ENCODE measurements around the gene ARHGEF17.
A peak's percentile ranks its signal among the peaks of the same experiment; 100 is the strongest.

ARHGEF17 gene

DNA sequence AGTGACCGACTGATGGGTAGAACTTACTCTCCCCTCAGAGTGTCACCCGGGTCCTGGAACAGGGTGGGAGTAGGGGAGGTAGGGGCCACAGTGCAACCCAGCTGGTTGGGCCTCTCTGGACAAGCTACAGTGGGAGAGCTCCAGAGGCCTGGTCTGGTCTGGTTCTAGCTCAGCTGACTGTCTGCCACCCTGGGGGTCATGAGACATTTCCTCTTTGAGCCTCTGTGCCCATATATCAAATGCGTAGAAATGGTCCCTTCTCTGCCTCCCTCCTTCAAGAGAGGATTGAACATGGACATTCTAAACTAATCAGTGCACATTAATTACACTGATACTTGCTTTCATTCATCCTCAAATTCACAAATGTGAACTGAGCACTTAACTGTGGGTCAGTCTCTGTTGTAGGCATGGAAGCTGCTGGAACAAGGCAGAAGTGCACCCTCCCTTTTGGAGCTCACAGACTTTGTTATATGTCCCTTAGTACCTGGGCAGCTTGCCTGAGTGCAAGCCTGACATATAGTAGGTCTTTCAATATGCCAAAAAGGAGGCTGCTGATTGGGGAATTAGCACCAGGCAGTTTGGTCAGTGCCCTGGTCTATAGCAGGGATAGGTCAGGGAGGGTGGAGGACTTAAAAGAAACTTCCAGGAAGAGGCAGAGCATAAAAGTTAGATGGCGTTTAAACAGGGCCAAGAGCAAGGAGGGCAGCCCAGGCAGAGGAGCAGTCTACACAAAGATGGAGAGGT, 25.7 kb downstream of the ARHGEF17 start:
- Mint-ChIP-seq H3K36me3 (no peaks in the 10 kb centered on the region), H3K27ac (no peak overlapping the region), H3K4me3 (no peak overlapping the region), H3K27me3 (no peaks in the 10 kb centered on the region), H3K9me3 (no peaks in the 10 kb centered on the region), H3K4me1 (no peaks in the 10 kb centered on the region)
- DNase-seq (ENCODE audit: low spot score in 2 of 2) (no peak), ATAC-seq (ENCODE audit: low read depth) (no peak)

DNA sequence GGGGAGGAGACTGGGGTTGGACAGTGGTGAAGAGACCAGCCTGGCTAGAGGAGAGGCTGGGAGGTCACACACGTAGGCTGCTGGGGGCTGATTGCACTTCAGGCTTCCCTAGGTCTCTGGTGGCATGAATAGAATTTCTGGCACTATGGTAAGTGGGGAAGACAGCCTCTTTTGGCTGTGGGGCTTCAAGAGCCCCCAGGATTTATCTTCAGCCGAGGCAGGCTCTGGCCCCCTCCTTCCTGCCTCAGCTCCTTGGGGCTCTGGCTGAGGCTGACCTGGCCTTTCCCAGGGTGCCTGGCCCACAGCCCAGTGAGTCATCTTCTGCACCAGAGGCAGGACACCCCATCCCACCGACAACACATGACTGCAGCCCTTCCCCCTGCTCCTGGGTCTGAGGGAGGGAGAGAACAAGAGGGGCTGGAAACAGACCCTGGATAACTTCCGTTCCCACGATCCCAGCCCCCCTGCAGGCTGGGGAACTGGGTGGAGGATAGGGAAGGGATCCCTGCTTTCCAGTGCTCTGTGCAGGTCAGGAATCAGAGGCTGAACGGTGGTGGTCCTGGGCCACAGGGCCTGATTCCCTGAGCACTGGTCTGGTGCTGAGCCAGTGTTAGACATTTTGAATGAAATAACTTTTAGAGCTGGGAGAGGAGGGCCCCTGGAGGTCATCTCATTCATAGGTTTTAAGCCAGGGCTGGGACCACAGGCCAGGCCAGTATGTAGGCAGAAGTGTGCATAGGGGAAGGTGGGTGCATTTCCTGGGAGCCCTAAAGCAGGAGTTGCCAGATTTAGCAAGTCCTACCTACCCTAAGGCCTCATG, 26.5 kb downstream of the ARHGEF17 start:
- Mint-ChIP-seq H3K9me3 (no peaks in the 10 kb centered on the region), H3K27me3 (no peaks in the 10 kb centered on the region), H3K27ac (no peak overlapping the region), H3K4me3 (no peak overlapping the region), H3K36me3 (no peaks in the 10 kb centered on the region), H3K4me1 (no peaks in the 10 kb centered on the region)
- ATAC-seq (ENCODE audit: low read depth) (no peak), DNase-seq (ENCODE audit: low spot score in 2 of 2) (no peak)

DNA sequence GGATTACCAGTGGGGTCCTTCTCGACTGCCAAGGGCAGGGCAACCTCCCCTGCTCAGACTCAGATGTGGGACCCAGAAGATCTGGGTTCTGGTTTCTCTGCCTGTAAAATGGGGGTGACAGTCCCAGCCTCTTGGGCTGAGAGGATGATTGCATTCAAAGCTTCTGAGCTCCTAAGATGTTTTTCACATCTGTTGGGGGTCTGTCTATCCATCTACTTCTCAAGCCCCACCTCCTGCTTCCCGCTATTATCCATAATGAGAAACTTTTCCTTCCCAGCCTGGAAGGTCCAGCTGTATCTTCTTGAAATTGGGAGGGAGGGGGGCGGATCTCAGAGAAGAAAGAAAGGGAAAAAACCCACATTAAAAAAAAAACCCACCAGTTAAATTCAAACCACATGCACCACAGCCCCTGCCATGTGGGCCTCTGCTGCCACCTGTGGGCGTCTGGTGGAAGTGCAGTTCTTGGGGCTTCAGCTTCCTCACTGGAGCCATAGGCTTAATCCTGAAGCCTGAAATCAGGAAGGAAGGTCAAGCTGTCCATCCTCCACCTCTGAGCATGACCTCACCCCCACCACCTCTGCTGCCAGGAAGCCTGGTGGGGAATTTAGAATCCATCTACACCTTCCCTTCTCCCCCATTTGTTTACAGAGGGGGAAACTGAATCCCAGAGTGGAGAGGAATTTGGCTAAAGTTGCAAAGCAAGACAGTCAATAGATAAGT, 27.3 kb downstream of the ARHGEF17 start:
- H3K4me1 Mint-ChIP-seq = no peaks in the 10 kb centered on the region
- H3K9me3 Mint-ChIP-seq = no peaks in the 10 kb centered on the region
- no peaks in the 10 kb centered on the region for H3K36me3 Mint-ChIP-seq
- no peak overlapping the region for H3K4me3 Mint-ChIP-seq
- H3K27ac Mint-ChIP-seq = no peak overlapping the region
- ATAC-seq (ENCODE audit: low read depth) = peak; percentile 81
- no peaks in the 10 kb centered on the region for H3K27me3 Mint-ChIP-seq
- DNase-seq (ENCODE audit: low spot score in 2 of 2) = peak; percentile 81 to 82

DNA sequence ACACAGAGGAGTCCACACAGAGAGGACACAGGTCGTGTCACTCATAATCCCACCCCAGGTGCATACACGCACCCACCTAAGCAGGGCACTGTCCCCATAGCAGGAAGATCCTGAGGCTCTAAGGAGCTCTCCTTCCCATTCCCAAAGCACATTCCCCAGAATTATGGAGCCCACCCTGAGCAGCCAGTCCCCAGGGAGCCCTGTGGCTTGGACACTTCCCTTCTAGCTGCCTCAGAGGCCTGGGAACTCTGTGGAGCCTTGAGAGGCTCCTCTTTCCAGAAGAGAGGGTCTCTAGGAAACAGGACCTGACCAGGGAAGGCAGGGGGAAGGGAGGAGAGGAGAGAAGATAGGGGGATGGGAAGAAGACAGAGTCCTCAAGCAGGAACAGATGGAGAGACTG, 29.8 kb downstream of the ARHGEF17 start:
- Mint-ChIP-seq H3K4me1 (no peaks in the 10 kb centered on the region), H3K4me3 (no peak overlapping the region), H3K9me3 (no peaks in the 10 kb centered on the region), H3K27me3 (no peaks in the 10 kb centered on the region), H3K27ac (no peak overlapping the region), H3K36me3 (no peaks in the 10 kb centered on the region)
- ATAC-seq (ENCODE audit: low read depth) (no peak), DNase-seq (ENCODE audit: low spot score in 2 of 2) (no peak)

DNA sequence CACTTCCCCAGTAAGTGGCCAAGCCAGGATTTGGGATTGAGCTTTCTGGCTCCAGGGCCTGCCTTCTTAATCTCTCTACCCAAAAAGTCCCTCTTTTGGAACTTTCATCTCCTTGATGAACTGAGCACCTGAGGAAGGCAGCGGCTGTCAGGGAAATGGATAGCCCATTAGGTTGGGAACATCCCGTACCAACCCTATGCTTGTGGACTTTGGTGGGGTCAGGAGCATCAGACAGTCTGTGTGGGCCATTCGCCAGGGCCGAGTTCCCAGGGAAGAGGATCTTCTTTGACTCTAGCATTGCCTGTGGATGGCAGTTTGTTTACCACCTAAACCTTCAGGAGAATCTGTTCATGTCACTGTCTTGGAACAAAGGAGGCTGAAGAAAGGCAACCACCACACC, 30.2 kb downstream of the ARHGEF17 start:
- DNase-seq (ENCODE audit: low spot score in 2 of 2) (no peak), ATAC-seq (ENCODE audit: low read depth) (no peak)
- H3K27me3 Mint-ChIP-seq = no peaks in the 10 kb centered on the region
- no peak overlapping the region for H3K27ac Mint-ChIP-seq
- H3K36me3 Mint-ChIP-seq = no peaks in the 10 kb centered on the region
- H3K9me3 Mint-ChIP-seq = no peaks in the 10 kb centered on the region
- no peak overlapping the region for H3K4me3 Mint-ChIP-seq
- no peaks in the 10 kb centered on the region for H3K4me1 Mint-ChIP-seq

DNA sequence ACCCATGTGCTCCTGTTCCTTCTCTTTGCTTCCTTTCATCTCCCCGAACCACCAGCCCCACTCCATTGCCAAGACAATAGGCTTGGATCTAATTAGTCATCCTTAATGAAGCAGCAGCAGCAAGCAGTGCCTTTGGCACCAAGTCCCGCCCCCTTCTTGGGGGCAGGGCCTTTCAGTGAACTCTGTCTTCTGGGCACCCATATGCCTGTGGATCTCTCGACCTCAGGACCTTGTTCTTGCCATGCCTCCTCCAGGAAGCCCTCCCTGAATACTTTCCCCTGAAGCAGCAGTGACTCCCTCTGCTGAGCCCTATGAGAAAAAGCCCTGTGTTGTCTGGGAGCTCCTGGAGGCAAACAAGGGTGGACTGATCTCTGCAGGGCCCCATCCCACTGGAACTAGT, 32.1 kb downstream of the ARHGEF17 start:
- no peak overlapping the region for H3K27ac Mint-ChIP-seq
- peaks cover 3% of the 10 kb centered on the region for H3K27me3 Mint-ChIP-seq
- no peak overlapping the region for H3K4me3 Mint-ChIP-seq
- no peaks in the 10 kb centered on the region for H3K9me3 Mint-ChIP-seq
- DNase-seq (ENCODE audit: low spot score in 2 of 2) (no peak), ATAC-seq (ENCODE audit: low read depth) (no peak)
- no peaks in the 10 kb centered on the region for H3K36me3 Mint-ChIP-seq
- H3K4me1 Mint-ChIP-seq = no peaks in the 10 kb centered on the region

DNA sequence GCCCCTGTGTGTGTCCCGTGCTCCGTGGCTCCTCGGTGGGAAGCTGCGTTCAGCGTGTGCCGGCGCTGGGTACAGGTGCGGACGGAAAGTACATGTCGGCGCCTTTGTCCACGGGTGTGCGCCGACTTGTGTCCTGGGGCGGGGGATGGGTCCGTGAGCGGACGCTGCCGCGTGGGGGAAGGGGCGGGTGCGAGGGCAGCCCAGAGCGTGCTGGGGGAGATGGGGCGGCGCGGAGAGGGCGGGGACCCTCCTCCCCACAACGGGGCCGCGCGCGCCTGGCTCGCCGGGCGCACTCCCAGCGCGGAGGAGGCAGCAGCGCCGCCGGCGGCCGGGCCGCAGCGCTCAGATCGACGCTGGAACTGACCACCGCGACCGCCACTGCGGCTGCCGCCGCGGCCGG, 34.6 kb downstream of the ARHGEF17 start:
- ATAC-seq (ENCODE audit: low read depth) (no peak), DNase-seq (ENCODE audit: low spot score in 2 of 2) (no peak)
- peaks cover 6% of the 10 kb centered on the region for H3K27me3 Mint-ChIP-seq
- no peaks in the 10 kb centered on the region for H3K36me3 Mint-ChIP-seq
- no peak overlapping the region for H3K27ac Mint-ChIP-seq
- H3K4me3 Mint-ChIP-seq = no peak overlapping the region
- H3K4me1 Mint-ChIP-seq = no peaks in the 10 kb centered on the region
- H3K9me3 Mint-ChIP-seq = no peaks in the 10 kb centered on the region

DNA sequence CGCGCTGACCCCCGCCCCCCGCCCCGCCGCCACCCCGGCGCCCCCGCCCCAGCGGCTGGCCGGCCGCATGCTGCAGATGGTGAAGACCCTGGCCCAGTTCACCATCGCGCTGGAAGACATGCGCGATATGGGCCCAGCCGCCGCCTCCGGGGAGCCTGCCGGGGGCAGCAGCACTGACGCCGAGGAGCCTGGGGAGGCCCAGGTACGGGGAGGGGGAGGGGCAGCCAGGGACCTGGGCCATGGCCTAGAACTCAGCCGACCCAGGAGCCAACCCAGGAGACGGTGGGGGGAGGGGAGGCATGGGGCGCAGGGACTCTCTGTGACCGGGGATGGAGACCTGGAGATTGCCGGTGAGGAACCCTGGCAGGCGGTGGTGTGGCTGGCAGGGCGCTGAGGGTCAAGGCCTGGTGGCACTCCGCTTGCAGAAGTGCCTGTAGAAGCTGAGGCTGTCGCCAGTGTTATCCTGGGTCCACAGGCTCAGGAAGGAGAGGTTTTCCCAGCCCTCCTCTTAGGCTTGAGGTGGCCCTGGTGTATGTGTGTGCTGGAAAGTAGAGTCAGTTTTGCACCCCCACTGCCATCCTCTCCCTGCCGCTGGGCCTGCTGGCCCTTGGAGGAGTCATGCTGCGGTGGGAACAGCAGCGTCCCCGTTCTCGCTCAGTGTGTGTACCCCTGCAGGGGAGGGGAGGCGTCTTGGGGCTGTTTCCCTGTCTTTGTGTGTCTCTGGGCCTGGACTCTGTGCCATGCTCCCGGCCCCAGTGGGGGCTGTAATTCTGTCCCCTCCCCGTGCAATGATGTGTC, 35.2 kb downstream of the ARHGEF17 start:
- no peak for ATAC-seq (ENCODE audit: low read depth)
- H3K4me3 Mint-ChIP-seq = no peak overlapping the region
- no peaks in the 10 kb centered on the region for H3K4me1 Mint-ChIP-seq
- H3K36me3 Mint-ChIP-seq = no peaks in the 10 kb centered on the region
- no peak overlapping the region for H3K27ac Mint-ChIP-seq
- H3K27me3 Mint-ChIP-seq = peaks cover 8% of the 10 kb centered on the region
- no peak for DNase-seq (ENCODE audit: low spot score in 2 of 2)
- no peaks in the 10 kb centered on the region for H3K9me3 Mint-ChIP-seq

DNA sequence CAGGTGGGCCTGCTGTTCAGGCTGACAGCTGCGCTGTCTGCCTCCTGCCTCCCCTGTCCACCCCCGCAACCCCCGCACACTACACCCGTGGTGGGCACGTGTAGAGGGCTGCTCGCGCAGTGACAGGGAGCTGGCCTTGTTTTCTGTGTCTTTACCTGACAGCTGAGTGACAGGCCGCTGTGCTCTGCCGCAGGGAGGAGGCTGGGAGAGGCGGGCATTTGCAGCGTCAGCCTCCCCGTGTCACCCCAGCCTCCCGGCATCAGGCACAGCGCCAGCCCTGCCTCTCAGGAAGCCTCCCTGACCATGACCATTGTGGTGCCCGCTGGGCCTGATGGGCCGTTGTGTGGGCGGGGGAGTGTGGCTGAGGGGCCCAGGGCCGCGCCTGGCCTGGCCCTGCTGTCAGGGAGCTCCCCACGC, 36.1 kb downstream of the ARHGEF17 start:
- no peak overlapping the region for H3K4me3 Mint-ChIP-seq
- no peaks in the 10 kb centered on the region for H3K4me1 Mint-ChIP-seq
- DNase-seq (ENCODE audit: low spot score in 2 of 2) = no peak
- H3K9me3 Mint-ChIP-seq = no peaks in the 10 kb centered on the region
- no peaks in the 10 kb centered on the region for H3K36me3 Mint-ChIP-seq
- no peak for ATAC-seq (ENCODE audit: low read depth)
- peaks cover 10% of the 10 kb centered on the region for H3K27me3 Mint-ChIP-seq
- no peak overlapping the region for H3K27ac Mint-ChIP-seq

DNA sequence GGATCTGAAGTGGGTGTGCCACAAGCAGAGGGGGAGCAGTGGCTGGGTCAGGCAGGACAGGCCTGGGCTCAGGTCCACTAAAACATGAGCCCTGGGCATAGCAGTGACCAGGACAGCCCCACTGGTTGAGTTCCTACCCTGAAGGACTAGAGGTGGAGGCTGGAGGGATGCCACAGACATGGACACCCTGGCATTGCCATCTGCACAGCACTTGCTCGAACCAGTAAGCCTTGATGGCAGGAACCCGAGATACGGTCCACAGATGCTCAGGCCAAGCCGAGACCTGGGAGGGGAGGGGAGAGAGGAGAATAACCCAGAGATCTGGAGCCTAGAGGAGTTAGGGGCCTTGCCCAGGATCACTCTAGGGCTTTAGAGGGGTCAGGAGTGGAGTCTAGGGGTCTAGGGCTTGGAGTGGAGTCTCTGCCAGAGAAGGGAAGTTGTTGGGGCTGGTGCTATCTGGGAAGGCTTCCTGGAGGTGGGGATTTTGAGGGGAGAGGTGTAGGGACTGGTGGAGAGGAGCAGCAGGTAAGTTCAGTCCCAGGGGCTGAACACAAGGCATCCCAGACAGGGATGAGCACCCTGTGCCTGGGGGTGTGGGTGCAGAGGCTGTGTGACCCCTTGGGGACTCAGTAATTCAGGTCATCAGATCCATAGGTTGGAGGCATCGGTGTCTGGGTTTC, 37.5 kb downstream of the ARHGEF17 start:
- Mint-ChIP-seq H3K27me3 (peaks cover 10% of the 10 kb centered on the region), H3K36me3 (no peaks in the 10 kb centered on the region), H3K4me1 (no peaks in the 10 kb centered on the region), H3K4me3 (no peak overlapping the region), H3K9me3 (no peaks in the 10 kb centered on the region), H3K27ac (no peak overlapping the region)
- DNase-seq (ENCODE audit: low spot score in 2 of 2) = no peak
- ATAC-seq (ENCODE audit: low read depth) = no peak

DNA sequence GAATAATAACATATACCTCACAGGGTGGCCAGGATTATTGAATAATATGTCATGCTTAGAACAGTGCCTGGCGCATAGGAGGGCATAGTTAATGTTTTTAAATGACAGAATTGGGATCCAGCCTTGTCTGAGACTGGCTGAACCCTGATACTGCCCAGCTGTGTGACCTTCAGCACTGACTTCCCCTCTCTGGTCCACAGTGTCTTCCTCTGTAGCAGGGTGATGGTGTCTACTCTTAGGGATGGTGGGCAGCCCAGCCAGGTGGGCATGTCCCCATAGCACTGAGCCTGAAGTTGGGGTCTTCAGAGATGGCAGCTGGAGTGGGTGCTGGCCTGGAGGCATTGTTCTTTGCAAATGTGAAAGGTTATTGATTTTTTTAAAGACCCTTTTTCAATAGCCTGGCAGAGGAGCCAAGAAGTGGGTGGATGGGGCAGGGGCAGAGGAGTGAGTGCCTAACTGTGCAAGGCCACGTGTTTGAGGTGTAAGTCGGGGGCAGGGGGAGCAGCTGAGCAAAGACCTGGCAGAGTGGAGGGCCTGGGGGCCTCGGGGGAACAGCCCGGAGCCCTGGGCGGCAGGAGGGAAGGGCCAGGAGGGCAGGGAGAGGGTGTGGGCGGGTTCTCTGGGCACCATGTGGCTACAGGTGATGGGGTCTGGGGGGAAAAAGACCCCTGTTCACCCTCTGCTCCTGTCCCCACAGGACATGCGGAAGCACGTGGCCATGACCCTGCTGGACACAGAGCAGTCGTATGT, 38.3 kb downstream of the ARHGEF17 start:
- Mint-ChIP-seq H3K36me3 (no peaks in the 10 kb centered on the region), H3K4me3 (no peak overlapping the region), H3K9me3 (no peaks in the 10 kb centered on the region), H3K4me1 (peaks cover 1% of the 10 kb centered on the region), H3K27ac (no peak overlapping the region), H3K27me3 (peaks cover 10% of the 10 kb centered on the region)
- ATAC-seq (ENCODE audit: low read depth) = no peak
- DNase-seq (ENCODE audit: low spot score in 2 of 2) = no peak

DNA sequence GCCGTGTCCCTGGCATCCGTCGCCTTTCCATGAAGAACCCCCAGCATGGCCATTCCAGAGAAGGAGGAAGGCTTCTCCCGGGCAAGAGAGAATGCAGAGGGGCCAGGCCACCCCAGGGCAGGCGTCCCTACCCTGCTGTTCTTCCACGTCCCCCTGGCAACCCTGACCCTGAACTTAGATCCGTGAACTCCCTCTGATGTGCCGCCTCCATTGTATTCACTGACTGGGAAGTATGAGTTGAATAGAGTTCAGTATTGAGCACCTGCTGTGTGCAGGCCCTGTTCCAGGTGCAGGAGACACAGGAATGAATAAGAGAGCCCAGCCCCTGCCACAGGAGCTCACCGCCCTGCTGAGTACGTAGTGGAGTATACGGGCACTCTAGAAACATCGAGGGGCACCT, 39.0 kb downstream of the ARHGEF17 start:
- Mint-ChIP-seq H3K9me3 (no peaks in the 10 kb centered on the region), H3K4me1 (peaks cover 2% of the 10 kb centered on the region), H3K27me3 (peaks cover 10% of the 10 kb centered on the region), H3K4me3 (no peak overlapping the region), H3K36me3 (no peaks in the 10 kb centered on the region), H3K27ac (no peak overlapping the region)
- ATAC-seq (ENCODE audit: low read depth) (no peak), DNase-seq (ENCODE audit: low spot score in 2 of 2) (no peak)

DNA sequence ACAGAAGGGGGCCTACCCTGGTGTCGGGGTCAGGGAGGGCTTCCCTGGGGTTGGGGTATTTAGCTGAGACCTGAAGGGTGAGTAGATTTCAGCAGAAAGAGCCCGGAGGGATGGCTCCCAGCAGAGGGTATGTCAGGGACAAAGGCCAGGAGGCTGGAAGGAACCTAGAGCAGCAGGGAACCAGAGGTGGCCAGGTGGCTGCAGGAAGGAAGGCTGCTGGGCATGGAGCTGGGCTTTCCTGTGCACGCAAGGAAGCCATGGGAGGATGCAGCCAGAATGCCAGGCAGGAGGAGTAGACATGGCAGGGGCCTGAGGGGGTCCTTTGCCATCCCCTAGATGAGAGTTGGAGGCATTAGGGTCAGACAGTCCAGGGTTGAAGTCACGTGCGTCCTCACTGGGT, 40.8 kb downstream of the ARHGEF17 start:
- no peak overlapping the region for H3K27ac Mint-ChIP-seq
- no peaks in the 10 kb centered on the region for H3K9me3 Mint-ChIP-seq
- DNase-seq (ENCODE audit: low spot score in 2 of 2) (no peak), ATAC-seq (ENCODE audit: low read depth) (no peak)
- peaks cover 2% of the 10 kb centered on the region for H3K4me1 Mint-ChIP-seq
- H3K4me3 Mint-ChIP-seq = no peak overlapping the region
- H3K36me3 Mint-ChIP-seq = no peaks in the 10 kb centered on the region
- H3K27me3 Mint-ChIP-seq = peaks cover 10% of the 10 kb centered on the region

Measured in memory B cell (primary cell).